ENCODE results near the gene SLC16A7.

DNA sequence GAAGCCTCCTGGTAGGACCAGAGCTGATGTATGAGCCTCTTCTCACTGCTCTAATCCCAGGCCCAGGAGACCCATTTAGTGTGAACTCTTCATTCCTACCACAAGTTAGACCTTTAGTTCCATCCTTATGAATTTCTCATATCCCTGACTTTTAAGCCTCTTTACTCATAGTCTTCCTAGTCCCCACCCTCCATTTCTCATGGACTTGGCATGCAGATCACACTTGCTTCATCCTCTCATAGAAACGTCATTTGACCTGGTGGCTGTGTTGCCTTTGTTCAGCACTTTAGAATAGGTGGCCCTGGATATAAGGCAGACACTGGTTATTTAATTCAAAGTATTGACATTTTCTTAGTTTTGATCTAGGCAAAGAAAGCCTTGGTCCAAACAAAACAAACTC lies 99.5 kb downstream of the SLC16A7 start:
- TF ChIP-seq TAF1 (IDR thresholded peaks at IDR 0.05; ENCODE audit: low read depth, low read length) (no peak), POLR2AphosphoS5 (IDR thresholded peaks at IDR 0.05; ENCODE audit: low read depth, low read length) (no peak)
